OCI-LY1 (cell line): ENCODE measurements around the gene CRYBB3.
"Not testable (repeated sequence)": the region's sequence is repeated elsewhere in the genome, so short reads cannot be mapped to it uniquely, and the experiment has no call there.

ENCODE experiments used
- EZH2 ChIP-seq: fragments of 200-600 bp; sonication (generic), shearing (Covaris generic); IDR thresholded peaks from 2 replicates; pipeline ENCODE4 v1.8.0; 2017; ENCODE audit warnings: borderline replicate concordance, mixed run types, mild to moderate bottlenecking, antibody characterized with exemption, low read length, moderate library complexity, mixed read lengths
- TF ChIP-seq, protein P1 (sequence below): fragments of 200-600 bp; sonication (generic), shearing (Covaris generic); IDR thresholded peaks from 2 replicates; pipeline ENCODE4 v1.5.1; 2017; ENCODE audit warnings: mild to moderate bottlenecking, antibody characterized with exemption, low read length, moderate library complexity, mixed read lengths

- TF ChIP-seq, protein P1, sequence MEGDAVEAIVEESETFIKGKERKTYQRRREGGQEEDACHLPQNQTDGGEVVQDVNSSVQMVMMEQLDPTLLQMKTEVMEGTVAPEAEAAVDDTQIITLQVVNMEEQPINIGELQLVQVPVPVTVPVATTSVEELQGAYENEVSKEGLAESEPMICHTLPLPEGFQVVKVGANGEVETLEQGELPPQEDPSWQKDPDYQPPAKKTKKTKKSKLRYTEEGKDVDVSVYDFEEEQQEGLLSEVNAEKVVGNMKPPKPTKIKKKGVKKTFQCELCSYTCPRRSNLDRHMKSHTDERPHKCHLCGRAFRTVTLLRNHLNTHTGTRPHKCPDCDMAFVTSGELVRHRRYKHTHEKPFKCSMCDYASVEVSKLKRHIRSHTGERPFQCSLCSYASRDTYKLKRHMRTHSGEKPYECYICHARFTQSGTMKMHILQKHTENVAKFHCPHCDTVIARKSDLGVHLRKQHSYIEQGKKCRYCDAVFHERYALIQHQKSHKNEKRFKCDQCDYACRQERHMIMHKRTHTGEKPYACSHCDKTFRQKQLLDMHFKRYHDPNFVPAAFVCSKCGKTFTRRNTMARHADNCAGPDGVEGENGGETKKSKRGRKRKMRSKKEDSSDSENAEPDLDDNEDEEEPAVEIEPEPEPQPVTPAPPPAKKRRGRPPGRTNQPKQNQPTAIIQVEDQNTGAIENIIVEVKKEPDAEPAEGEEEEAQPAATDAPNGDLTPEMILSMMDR, result not testable (repeated sequence)
- TF ChIP-seq EZH2, result not testable (repeated sequence)
These were observed 34.0 kb downstream of the CRYBB3 start for GRCh38 chr22:25233706-25234105.
